RCC 7860 (cell line): ENCODE measurements around the gene SGPP1.
"Not testable (repeated sequence)": the region's sequence is repeated elsewhere in the genome, so short reads cannot be mapped to it uniquely, and the experiment has no call there.

Source experiments
- DNase-seq: peaks from one replicate; pipeline ENCODE4 v3.0.0-alpha.2; 2015; ENCODE audit warnings: low spot score
- FAIRE-seq: peaks from 2 replicates; lab custom pipeline; 2012; peaks lifted over from hg19 to GRCh38; lab: Jason Lieb, UNC

SGPP1 gene

GRCh38 chr14:63727231-63727735, 582 bp downstream of the SGPP1 start:
- FAIRE-seq (no peak), DNase-seq (no peak)

- DNase-seq (no peak), FAIRE-seq (no peak)
These were observed 1.4 kb downstream of the SGPP1 start for GRCh38 chr14:63726499-63726898.

- no peak for DNase-seq
- no peak for FAIRE-seq
These were observed 1.9 kb downstream of the SGPP1 start for GRCh38 chr14:63725786-63726460.

GRCh38 chr14:63717702-63718101, 10.2 kb downstream of the SGPP1 start:
- DNase-seq: no peak
- no peak for FAIRE-seq

GRCh38 chr14:63715360-63715759, 12.5 kb downstream of the SGPP1 start:
- FAIRE-seq (no peak), DNase-seq (no peak)

GRCh38 chr14:63713764-63714163, 14.1 kb downstream of the SGPP1 start:
- FAIRE-seq (no peak), DNase-seq (no peak)

GRCh38 chr14:63713058-63713457, 14.8 kb downstream of the SGPP1 start:
- DNase-seq: no peak
- FAIRE-seq: no peak

- DNase-seq (no peak), FAIRE-seq (no peak)
These were observed 15.7 kb downstream of the SGPP1 start for GRCh38 chr14:63712123-63712522.

- FAIRE-seq: no peak
- DNase-seq: no peak
These were observed 17.4 kb downstream of the SGPP1 start for GRCh38 chr14:63710497-63710896.

- FAIRE-seq (no peak), DNase-seq (no peak)
These were observed 18.3 kb downstream of the SGPP1 start for GRCh38 chr14:63709589-63709988.

GRCh38 chr14:63707216-63707615, 20.6 kb downstream of the SGPP1 start:
- DNase-seq (no peak), FAIRE-seq (no peak)

- DNase-seq: no peak
- no peak for FAIRE-seq
These were observed 22.2 kb downstream of the SGPP1 start for GRCh38 chr14:63705561-63706070.

- FAIRE-seq, DNase-seq: not testable (repeated sequence)
These were observed 25.3 kb downstream of the SGPP1 start for GRCh38 chr14:63702530-63702929.

GRCh38 chr14:63701606-63702299, 26.1 kb downstream of the SGPP1 start:
- no peak for FAIRE-seq

GRCh38 chr14:63692310-63693020, 35.4 kb downstream of the SGPP1 start:
- no peak for FAIRE-seq
- no peak for DNase-seq

More at GRCh38 chr14:63701606-63702299, 26.1 kb downstream of the SGPP1 start:
- no peak for DNase-seq

- DNase-seq: no peak
- FAIRE-seq: no peak
These were observed 38.7 kb downstream of the SGPP1 start for GRCh38 chr14:63689132-63689531.

GRCh38 chr14:63686926-63687325, 40.9 kb downstream of the SGPP1 start:
- no peak for FAIRE-seq
- no peak for DNase-seq

GRCh38 chr14:63685401-63685800, 42.5 kb downstream of the SGPP1 start:
- no peak for FAIRE-seq

GRCh38 chr14:63682727-63683593, 44.9 kb downstream of the SGPP1 start:
- DNase-seq: no peak
- FAIRE-seq: no peak

More at GRCh38 chr14:63685401-63685800, 42.5 kb downstream of the SGPP1 start:
- DNase-seq: no peak

GRCh38 chr14:63678536-63678935, 49.3 kb downstream of the SGPP1 start:
- DNase-seq (no peak), FAIRE-seq (no peak)
